CD1c-positive myeloid dendritic cell (primary cell): Measurements from ENCODE around the gene LYPD3.
"Not testable (repeated sequence)": the region's sequence is repeated elsewhere in the genome, so short reads cannot be mapped to it uniquely, and the experiment has no call there.

Source experiments
- DNase-seq: peaks from one replicate; pipeline ENCODE4 v3.0.0-alpha.2; 2016; ENCODE audit errors: extremely low spot score

LYPD3 gene

DNA sequence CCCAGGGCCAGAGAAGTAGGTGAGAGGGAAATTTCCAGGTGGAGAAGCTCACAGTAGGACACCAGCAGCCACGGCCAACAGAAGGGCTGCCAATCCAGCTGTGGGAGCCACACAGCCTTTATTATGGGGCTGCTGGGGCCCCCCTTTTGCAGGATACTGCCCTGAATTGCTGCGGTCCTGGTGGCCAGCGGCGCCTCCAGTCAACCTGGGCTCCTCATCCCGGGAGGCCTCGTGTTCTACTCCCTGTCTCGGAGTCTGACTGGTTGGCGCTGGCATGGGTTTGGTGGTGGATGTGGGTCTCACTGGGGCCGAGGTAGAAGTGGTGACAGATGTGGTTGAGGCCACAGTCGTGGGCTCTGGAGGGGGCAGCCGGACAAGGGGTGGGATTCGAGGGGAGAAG is 4.1 kb downstream of the LYPD3 start:
- DNase-seq: no peak

DNA sequence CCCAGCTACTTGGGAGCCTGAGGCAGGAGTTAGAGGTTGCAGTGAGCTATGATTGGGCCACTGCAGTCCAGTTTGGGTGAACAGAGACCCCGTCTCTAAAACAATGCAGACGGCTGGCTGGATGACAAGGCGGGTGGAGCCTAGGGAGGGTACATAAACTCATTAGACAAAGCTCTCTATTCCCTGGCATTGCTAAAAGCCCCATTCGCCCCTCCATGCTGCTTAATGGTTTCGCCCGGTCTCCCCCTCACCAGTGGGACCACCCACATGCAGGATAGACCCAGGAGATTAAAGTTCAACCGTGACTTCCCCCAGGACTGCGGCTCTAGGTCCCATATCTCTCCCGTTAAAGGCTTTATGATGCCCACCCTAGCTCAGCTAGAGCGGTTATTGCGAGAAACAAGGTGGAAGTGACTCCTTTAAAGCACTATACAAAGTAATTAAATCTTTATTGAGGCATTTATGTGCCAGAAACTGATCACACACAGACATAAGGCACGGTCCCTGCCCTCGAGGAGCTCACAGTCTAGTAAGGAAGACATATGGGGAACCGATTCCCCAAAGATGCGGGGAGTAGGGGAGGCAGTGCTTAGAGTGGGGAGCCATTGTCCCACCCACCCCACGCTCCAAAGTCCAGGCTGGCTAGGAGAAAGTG is 4.9 kb downstream of the LYPD3 start:
- no peak for DNase-seq

DNA sequence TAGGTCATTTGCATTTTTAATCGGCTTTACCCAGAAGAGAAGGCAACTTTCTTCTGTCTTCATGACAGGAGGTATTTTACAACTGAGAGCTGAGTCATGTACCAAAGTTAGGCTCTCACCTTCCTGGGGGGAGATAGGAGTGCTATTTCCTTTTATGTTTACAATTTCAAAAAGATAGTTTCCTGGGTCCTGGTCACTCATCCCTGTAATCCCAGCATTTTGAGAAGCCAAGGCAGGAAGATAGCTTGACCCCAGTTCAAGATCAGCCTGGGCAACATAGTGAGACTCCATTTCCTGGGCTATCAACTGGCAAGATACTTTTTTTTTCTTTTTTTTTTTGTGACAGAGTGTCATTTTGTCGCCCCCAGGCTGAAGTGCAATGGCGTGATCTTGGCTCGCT is 7.6 kb downstream of the LYPD3 start:
- DNase-seq: no peak

DNA sequence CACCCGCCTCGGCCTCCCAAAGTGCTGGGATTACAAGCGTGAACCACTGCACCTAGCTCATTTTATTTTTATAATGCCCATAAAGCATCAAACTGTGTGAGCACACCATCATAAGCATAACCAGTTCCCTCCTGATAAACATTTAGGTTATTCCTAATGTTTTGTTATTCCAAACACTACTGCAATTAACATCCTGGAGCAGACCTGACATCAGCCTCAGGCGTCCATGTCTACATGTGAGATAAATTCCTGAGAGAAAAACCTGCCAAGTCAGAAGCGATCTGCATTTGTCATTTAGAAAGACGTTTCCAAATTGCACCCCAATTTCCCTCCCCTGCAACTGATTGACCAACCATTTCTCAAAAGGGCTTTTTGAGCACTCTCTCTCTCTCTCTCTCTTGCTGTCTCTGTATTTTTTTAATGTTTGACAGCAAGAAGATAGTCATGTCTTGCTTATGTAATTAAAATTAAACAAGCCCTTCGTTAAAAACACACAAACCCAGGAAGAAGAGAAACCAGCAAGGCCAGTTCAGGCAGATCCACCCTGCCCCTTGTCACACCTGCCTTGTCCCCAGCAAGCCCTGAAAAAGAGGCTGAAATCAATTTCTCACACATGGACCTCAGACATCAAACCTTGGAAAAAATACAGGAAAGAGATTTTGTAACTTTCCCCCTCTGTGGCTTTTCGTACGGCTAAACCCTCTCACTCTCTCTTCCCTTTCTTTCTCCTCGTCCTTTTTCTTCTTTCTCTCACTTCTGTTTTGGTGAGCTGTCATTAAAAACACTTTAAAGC is 9.9 kb downstream of the LYPD3 start:
- no peak for DNase-seq

DNA sequence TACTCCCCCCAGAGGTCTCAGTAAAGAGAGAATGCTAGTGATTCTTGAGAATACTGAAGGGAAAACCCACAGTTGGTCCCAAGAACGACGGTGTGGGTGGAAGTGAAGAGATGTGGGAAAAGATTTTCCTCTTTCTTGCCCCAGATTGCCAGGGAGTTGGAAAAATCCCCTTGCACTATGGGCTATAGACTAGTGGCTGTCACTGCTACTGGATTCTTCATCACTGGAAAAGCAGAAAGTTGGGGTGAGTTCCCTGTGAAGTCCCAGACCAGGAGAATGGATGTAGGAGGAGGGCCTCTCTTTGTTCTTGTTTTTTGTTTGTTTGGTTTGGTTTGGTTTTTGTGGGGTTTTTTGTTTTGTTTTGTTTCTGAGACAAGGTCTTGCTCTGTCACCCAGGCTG is 11.4 kb downstream of the LYPD3 start:
- DNase-seq: no peak

DNA sequence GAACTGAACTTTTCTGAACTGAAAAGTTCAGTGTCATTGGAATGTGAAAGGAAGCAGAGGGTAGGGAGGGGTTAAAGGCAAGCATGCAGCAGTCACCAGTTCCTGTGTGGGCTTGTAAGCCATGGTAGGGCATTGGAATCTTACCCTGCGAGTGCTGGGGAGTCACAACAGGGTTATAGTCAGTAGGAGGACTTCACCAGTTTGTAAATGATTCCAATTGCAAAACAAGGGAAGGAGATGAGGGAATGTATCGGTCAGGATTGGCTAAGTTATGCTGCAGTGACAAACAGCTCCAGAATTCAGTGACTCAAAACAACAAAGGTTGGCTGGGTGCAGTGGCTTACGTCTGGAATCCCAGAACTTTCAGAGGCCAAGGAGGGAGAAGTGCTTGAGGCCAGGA is 12.8 kb downstream of the LYPD3 start:
- no peak for DNase-seq

DNA sequence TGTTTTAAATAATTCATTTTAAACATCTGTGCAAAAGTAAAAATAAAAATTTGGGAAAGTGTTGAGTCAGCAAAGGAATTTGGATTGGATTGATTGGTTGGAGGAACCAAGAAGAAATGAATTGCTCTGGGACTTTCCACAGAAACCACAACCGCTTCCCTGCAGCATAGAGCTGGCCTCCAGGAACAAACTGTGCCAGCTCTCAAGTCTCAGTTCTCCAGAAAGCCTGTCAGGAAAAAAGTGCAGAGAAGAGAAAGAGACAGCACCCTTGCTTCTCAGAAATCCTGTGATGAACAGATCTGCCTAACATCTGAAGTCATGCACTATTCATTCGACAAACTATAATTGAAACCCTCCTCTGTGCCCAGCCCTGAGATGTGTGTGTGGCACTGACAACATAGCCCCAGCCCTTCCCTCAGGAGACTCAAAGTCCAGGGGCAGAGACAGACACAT is 14.8 kb downstream of the LYPD3 start:
- DNase-seq: peak; percentile 77

DNA sequence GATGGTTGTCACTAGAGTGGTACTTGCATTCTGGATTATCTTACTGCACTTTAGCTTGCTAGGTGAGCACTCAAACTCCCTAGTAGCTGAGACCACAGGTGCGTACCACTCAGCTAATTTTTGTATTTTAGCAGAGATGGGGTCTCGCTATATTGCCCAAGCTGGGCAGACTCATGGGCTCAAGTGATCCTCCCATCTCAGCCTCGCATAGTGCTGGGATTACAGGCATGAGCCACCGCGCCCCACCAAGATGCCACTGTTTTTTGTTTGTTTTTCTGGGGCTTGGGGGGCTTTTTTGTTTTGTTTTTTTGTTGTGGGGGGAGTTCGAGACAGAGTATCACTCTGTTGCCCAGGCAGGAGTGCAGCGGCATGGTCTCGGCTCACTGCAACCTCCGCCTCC is 17.8 kb downstream of the LYPD3 start:
- no peak for DNase-seq

DNA sequence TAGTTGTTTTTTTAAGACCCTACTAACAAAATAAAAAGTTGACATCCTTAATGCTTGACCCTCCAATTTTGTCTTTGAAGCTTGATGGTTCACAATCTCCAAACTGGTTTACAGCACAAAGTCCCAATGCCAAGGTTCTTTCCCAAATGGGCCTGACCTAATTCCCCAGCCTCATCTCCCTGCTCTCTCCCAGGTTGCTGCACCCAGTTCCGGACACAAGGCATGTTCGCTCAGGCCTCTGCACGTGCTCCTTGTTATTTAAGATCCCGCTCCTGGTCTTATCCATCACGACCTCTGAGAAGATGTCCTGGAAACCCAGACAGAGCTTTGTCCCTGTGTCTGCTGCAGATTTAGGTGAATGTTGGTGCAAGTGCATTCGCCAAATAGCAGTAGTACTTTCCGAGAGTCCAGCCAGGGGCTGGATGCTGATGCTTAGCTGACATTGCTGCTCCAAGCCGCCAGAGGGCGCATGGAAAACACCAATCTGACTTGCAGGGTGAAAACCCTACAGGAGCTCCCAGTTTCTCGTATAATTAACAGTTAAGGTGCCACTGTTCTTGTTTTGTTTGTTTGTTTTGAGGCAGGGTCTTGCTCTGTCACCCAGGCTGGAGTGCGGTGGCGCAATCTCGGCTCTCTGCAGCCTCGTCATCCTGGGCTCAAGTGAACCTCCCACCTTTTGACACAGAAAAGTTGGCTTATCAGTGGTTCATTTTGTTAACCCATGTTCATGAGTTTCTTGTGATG is 18.5 kb downstream of the LYPD3 start:
- DNase-seq: peak; percentile 88

DNA sequence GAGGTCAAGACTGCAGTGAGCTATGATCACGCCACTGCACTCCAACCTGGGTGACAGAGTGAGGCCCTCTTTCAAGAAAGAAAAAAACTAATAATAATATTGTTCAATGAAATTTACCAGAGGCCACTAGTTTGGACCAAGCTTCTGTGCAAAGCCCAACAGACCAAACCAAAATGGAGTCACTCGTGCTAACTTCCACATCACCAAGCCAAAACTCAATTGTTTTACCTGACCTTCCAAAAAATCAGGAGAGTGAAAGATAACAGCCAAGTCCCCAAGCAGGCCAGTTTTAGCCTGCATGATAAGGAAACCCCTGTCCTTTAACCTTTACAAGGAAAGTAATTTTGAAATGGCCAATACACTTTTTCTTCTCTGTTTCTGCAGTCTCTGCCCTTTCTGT is 20.0 kb downstream of the LYPD3 start:
- no peak for DNase-seq

DNA sequence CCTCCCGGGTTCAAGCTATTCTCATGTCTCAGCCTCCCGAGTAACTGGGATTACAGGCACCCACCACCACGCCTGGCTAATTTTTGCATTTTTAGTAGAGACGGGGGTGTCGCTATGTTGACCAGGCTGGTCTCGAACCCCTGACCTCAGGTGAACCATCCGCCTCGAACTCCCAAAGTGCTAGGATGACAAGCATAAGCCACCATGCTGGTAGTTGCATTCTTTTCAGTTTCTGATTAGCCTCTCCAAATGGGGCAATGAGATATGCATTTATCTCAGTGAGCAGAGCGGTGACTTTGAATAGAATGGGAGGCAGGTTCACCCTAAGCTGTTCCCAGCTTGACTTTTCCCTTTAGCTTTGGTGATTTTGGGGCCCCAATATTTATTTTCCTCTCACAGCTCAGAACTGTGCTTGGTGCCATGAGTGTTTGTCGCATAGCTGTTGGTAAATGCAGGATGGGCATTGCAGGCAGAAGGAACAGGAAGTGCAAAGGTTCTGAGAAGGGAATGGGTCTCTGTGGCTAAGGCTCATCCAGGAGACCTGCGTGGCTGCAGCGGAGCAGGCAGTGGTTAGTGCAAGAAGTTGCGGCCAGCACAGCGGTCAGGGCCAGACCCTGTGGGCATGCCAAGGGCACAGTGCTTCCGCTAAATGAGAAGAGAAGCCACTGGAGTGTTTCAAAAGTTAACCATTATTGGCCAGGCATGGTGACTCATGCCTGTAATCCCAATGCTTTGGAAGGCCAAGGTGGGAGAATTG is 20.7 kb downstream of the LYPD3 start:
- peak; percentile 67 for DNase-seq

DNA sequence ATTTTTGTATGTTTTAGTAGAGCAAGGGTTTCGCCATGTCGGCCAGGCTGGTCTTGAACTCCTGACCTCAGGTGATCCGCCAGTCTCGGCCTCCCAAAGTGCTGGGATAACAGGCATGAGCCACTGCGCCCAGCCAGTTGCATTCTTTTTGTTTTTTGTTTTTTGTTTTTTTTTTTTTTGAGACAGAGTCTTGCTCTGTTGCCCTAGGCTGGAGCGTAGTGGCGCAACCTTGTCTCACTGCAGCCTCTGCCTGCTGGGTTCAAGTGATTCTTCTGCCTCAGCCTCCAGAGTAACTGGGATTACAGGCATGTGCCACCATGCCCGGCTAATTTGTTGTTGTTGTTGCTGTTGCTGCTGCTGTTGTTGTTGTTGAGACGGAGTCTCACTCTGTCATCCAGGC is 21.3 kb downstream of the LYPD3 start:
- not testable (repeated sequence) for DNase-seq

DNA sequence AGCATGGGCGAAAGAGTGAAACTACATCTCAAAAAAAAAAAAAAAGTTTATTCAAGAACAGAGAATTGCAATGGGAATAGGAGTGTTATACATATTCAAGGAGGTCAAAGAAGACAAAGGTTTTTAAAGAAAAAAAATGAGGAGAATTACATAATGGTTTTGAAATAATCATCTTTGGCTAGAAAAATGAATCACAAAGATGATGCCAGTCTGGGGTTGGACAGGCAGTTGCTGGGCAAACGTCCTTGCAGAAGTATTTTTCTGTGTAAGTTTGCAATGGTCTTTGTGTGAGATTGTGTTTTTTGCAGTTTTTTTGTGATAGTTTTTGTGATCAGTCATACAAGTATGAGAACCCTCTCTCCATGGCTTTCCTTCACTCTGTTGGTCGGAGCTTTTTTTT is 23.7 kb downstream of the LYPD3 start:
- DNase-seq: peak; percentile 34

DNA sequence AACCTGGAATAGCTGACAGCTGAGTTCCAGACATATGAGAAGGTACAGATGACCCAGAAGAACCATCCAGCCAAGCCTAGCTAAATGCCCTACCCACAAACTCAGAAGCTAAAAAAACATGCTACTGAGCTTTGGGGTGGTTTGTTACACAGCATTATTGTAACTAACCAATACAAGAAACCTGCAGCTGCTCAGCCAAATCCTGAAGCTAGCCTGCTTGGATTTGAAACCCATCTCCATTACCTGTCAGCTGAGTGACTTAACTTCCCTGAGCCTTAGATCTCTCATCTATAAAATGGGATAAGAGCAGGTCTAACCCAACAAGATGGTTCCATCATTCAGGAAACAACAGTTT is 25.7 kb downstream of the LYPD3 start:
- no peak for DNase-seq

DNA sequence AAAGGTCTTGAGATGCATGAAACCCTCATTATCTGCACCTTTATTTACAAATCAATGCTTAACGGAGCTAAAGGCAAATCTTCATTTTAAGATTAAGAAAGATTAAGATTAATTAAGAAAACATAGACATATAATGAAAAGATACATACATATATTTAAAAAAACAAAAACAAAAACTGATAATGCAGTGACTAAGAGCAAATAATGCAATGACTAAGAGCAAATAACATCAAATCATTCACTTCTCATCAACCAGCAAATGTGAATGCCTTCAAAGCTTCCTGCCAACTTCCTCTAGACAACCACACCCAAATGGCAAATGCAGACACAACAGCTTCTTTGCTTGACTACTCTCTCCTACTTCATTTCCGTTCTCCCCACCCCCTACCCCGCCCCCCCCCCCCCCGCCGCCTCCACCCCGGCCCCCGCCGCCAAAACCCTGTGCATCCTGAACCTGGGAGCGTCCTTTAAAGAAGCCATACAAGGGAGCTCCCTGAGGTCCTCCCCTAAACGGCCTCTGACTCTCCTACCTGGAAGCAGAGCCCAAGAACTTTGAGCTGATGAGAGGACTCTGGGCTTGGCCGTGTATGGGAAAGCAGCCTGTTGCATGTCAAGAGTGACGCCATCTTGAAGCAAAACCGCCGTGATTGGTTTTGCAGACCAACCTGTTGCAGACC is 26.2 kb downstream of the LYPD3 start:
- DNase-seq: peak; percentile 57

DNA sequence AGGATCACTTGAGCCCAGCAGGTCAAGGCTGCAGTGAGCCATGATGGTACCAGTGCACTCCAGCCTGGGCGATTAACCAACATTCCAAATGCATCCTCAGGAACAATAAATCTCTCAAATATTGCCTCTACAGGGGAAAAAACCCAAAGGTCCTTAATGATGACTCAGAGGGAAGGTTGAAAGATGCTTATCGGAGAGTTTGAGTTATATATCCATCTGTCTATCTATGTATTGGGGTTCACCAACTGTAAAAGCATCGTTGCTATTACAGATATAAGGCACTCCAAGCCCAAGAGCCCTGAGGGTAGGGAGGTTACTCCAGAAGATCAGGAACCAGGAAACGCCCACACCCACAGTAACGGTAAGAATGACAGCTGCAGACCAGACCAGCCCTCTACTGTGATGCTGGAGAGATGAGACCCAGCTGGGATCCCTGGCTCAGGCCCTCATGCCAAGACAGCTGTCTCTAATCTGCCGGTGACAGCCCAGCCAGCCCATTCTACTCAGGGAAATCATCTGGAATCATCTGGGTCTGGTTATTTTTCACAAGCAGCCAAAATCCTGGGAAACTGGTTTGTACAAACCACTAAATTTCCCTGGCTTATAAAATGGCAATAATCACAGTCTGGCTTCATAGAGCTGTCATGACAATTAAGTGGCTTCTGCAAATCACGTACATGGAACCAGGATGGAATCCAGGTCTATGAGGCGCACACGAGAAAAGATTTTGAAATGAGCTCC is 26.9 kb downstream of the LYPD3 start:
- no peak for DNase-seq

DNA sequence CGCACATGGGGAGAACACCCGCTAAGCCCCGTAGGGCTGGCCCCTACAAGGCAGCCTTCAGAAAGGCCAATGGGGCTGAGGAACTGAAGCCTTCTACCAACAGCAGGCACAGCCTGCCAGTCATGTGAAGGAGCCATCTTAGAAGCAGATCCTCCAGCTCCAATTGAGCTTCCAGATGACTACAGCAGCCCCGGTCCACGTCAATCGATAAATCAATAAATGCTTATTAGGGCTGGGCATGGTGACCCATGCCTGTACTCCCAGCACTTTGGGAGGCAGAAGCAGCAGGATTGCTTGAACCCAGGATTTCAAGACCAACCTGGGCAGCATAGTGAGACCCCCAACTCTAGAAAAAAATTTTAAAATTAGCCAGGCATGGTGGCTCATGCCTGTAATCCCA is 27.7 kb downstream of the LYPD3 start:
- no peak for DNase-seq

DNA sequence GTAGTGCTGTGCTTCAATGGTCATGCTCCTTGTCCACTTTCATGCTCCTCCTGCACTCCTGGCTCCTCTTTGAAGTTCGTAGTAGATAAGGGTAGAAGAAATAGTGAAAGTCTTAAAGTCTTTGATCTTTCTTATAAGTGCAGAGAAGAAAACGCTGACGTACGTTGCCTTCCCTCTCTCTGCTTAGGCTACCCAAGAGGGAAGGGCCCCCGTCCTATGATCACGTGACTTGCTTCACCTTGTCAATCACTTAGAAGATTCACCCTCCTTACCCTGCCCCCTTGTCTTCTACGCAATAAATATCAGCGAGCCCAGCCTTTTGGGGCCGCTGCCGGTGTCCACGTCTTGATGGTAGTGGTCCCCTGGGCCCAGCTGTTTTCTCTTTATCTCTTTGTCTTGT is 28.1 kb downstream of the LYPD3 start:
- not testable (repeated sequence) for DNase-seq

DNA sequence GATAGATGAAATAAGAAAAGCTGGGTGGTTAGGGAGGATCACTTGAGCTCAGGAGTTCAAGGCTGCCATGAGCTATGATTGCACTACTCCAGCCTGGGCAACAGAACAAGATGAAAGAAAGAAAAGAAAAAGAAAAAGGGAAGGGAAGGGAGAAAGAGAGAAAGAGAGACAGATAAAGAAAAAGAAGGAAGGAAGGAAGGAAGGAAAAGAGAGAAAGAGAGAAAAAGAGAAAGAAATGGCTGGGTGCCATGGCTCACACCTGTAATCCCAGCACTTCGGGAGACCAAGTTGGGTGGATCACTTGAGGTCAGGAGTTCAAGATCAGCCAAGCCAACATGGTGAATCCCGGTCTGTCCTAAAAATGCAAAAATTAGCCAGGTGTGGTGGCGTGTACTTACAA is 29.6 kb downstream of the LYPD3 start:
- DNase-seq: no peak

DNA sequence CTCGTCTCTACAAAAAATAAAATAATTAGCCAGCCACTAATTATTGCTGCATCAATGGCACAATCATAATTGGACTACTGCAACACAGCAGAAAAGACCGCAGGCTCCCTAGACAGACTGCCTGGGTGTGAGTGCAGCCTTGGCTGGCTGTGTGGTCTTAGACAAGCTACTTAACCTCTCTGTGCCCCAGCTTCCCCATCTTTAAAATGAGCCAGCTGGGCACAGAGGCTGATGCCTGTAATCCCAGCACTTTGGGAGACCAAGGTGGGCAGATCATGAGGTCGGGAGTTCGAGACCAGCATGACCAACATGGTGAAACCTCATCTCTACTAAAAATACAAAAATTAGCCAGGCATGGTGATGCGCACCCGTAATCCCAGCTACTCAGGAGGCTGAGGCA is 31.7 kb downstream of the LYPD3 start:
- no peak for DNase-seq

DNA sequence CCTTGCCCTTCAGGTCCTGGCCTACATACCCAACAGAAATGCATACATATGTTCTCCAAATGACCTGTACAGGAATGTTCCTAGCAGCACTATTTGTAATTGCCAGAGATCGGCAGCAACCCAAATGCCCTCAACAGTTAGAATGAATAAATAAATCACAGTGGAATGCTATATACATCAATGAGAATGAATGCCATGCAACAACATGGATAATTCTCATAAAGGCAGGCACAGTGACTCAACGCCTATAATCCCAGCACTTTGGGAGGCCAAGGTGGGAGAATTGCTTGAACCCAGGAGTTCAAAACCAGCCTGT is 32.1 kb downstream of the LYPD3 start:
- DNase-seq: no peak
